K562 (cell line): ENCODE results near the gene NEUROG3.

ENCODE experiments used
- CCAR2 ChIP-seq: fragments of 200-400 bp; formaldehyde crosslinking; IDR thresholded peaks from 2 replicates; pipeline ENCODE4 v1.6.1; 2017; ENCODE audit warnings: mild to moderate bottlenecking, low read depth, low read length
- CTCF ChIP-seq, 3 experiments: IDR thresholded peaks in 2 of 3; conservative IDR thresholded peaks in 1 of 3; 2 replicates each; pipeline ENCODE4 v1.5.1; 2011 to 2012; ENCODE audit warnings: low read length in 3 of 3, mild to moderate bottlenecking in 3 of 3, control low read depth in 2 of 3, improper control_type of control experiment in 1 of 3, inconsistent platforms in 1 of 3, low read depth in 1 of 3, mixed read lengths in 1 of 3, moderate library complexity in 1 of 3; ENCODE audit not compliant: insufficient read depth in 2 of 3
- ETV6 ChIP-seq, 3 experiments: fragments of 150-350 bp in 1 of 3; sonication (generic) in 1 of 3; formaldehyde crosslinking in 1 of 3; IDR thresholded peaks; 2 replicates each; pipeline versions ENCODE4 v1.6.1 to v1.8.0; 2014 to 2022; ENCODE audit warnings: borderline replicate concordance in 2 of 3, low read depth in 2 of 3, antibody characterized with exemption in 1 of 3, low read length in 1 of 3, mild to moderate bottlenecking in 1 of 3, missing genetic modification reagents in 1 of 3
- HDAC6 ChIP-seq: IDR thresholded peaks from 2 replicates; pipeline ENCODE4 v1.6.1; 2012; ENCODE audit warnings: low read depth, mild to moderate bottlenecking, control low read depth, inconsistent platforms, low read length, moderate library complexity
- HNRNPUL1 ChIP-seq: fragments of 200-400 bp; formaldehyde crosslinking; IDR thresholded peaks from 2 replicates; pipeline ENCODE4 v1.6.1; 2017; ENCODE audit warnings: low read length
- LARP7 ChIP-seq: fragments of 450-650 bp; IDR thresholded peaks from 2 replicates; pipeline ENCODE4 v1.6.1; 2016
- MAX ChIP-seq: sonication (generic); formaldehyde crosslinking; IDR thresholded peaks from 2 replicates; pipeline ENCODE4 v1.9.0; 2022; ENCODE audit warnings: mild to moderate bottlenecking, missing genetic modification reagents
- POLR2AphosphoS5 ChIP-seq: IDR thresholded peaks from 2 replicates; pipeline ENCODE4 v1.6.1; 2011; ENCODE audit warnings: mild to moderate bottlenecking, low read depth, low read length, moderate library complexity; ENCODE audit not compliant: control insufficient read depth, insufficient read depth
- PRDM10 ChIP-seq: fragments of 450-650 bp; IDR thresholded peaks from 2 replicates; pipeline ENCODE4 v1.6.1; 2018; ENCODE audit not compliant: partially characterized antibody
- RFX5 ChIP-seq: IDR thresholded peaks from 2 replicates; pipeline ENCODE4 v1.6.1; 2011; ENCODE audit warnings: low read depth, mild to moderate bottlenecking, improper control_type of control experiment, low read length
- SMARCA4 ChIP-seq: fragments of 450-650 bp; IDR thresholded peaks from 2 replicates; pipeline ENCODE4 v1.6.1; 2016
- ZBTB12 ChIP-seq: fragments of 250-450 bp; sonication (Bioruptor Pico); IDR thresholded peaks from 2 replicates; pipeline ENCODE4 v1.4.0; 2020
- ZNF124 ChIP-seq: sonication (generic); formaldehyde crosslinking; IDR thresholded peaks from 2 replicates; pipeline ENCODE4 v1.8.1; 2022; ENCODE audit warnings: missing genetic modification reagents

GRCh38 chr10:69588358-69588757 lies 15.1 kb upstream of the NEUROG3 start:
- TF ChIP-seq HNRNPUL1 = no peak
- TF ChIP-seq LARP7 = no peak
- no peak for TF ChIP-seq POLR2AphosphoS5
- TF ChIP-seq SMARCA4 = no peak
- TF ChIP-seq ZNF124 (CRISPR knock-in tag) = no peak
- TF ChIP-seq CTCF (IDR thresholded peaks at IDR 0.05 in 2 of 3, conservative IDR thresholded peaks at IDR 0.05 in 1 of 3; ENCODE audit: insufficient read depth in 2 of 3, low read depth in 1 of 3, low read length in 3 of 3) = no peak
- TF ChIP-seq RFX5 = no peak
- TF ChIP-seq HDAC6 = no peak
- no peak for TF ChIP-seq PRDM10
- TF ChIP-seq ETV6 (IDR thresholded peaks at IDR 0.05; ENCODE audit: borderline replicate concordance in 1 of 2, low read depth in 2 of 2, low read length in 1 of 2) = no peak
- TF ChIP-seq ETV6 (CRISPR knock-in tag; IDR thresholded peaks at IDR 0.05; ENCODE audit: borderline replicate concordance) = no peak
- no peak for TF ChIP-seq ZBTB12 (CRISPR knock-in tag)
- TF ChIP-seq MAX (CRISPR knock-in tag) = no peak
- no peak for TF ChIP-seq CCAR2
